SU-DHL-6 (cell line): ENCODE data around the gene CRMP1.

Experiments used
- H2AFZ ChIP-seq: fragments of 200-600 bp; sonication (generic); 2 replicates; pipeline ENCODE4 v1.6.1; 2014; ENCODE audit warnings: low read depth, mild to moderate bottlenecking, moderate library complexity, mixed read lengths, antibody characterized with exemption, low read length; ENCODE audit not compliant: severe bottlenecking
- H3F3A ChIP-seq: fragments of 200-600 bp; shearing (Covaris generic); 2 replicates; pipeline ENCODE4 v1.6.0; 2016; ENCODE audit warnings: antibody characterized with exemption, mild to moderate bottlenecking; ENCODE audit not compliant: insufficient read depth
- H3K27ac ChIP-seq: fragments of 200-600 bp; sonication (generic); 2 replicates; pipeline ENCODE4 v1.5.1; 2016; ENCODE audit warnings: low read depth, mild to moderate bottlenecking, low read length, moderate library complexity, mixed read lengths
- H3K27me3 ChIP-seq: fragments of 200-600 bp; sonication (generic), shearing (Covaris generic); 2 replicates; pipeline ENCODE4 v1.6.0; 2014; ENCODE audit warnings: mild to moderate bottlenecking, low read length
- H3K36me3 ChIP-seq: fragments of 200-600 bp; sonication (generic); 2 replicates; pipeline ENCODE4 v1.6.1; 2014; ENCODE audit warnings: mild to moderate bottlenecking, low read length, mixed read lengths
- H3K4me2 ChIP-seq: fragments of 300-600, 200-600 bp; shearing (Covaris generic), sonication (generic); 2 replicates; pipeline ENCODE4 v1.6.0; 2014; ENCODE audit warnings: low read length, low read depth, mild to moderate bottlenecking; ENCODE audit not compliant: poor library complexity, severe bottlenecking
- H3K4me3 ChIP-seq: fragments of 200-600 bp; sonication (generic); 2 replicates; pipeline ENCODE4 v1.5.1; 2014; ENCODE audit warnings: antibody characterized with exemption, low read length, mild to moderate bottlenecking, mixed read lengths; ENCODE audit not compliant: insufficient read depth, poor library complexity, severe bottlenecking
- H3K79me2 ChIP-seq: fragments of 200-600 bp; sonication (generic); 2 replicates; pipeline ENCODE4 v1.6.1; 2014; ENCODE audit warnings: mild to moderate bottlenecking, low read length, moderate library complexity; ENCODE audit not compliant: insufficient read depth
- H3K9ac ChIP-seq: fragments of 200-600 bp; sonication (generic); 2 replicates; pipeline ENCODE4 v1.7.0; 2014; ENCODE audit warnings: mild to moderate bottlenecking, low read length
- H3K9me2 ChIP-seq: fragments of 200-600 bp; sonication (generic); replicated peaks from 2 replicates; pipeline ENCODE4 v1.6.1; 2014; ENCODE audit warnings: low read length; ENCODE audit not compliant: insufficient read depth
- H3K9me3 ChIP-seq: fragments of 200-600 bp; sonication (generic); 2 replicates; pipeline ENCODE4 v1.6.1; 2014; ENCODE audit warnings: low read length, mixed read lengths; ENCODE audit not compliant: insufficient read depth
- H4K20me1 ChIP-seq: fragments of 200-600 bp; sonication (generic); 2 replicates; pipeline ENCODE4 v1.6.1; 2014; ENCODE audit warnings: low read depth, mild to moderate bottlenecking, antibody characterized with exemption, low read length, moderate library complexity, mixed read lengths
- CTCF ChIP-seq: fragments of 200-600 bp; sonication (generic); IDR thresholded peaks from one replicate; pipeline ENCODE4 v1.5.1; 2017; ENCODE audit warnings: antibody characterized with exemption, mild to moderate bottlenecking, low read length, moderate library complexity; ENCODE audit not compliant: insufficient read depth, poor library complexity, severe bottlenecking
- EZH2phosphoT487 ChIP-seq: fragments of 200-600 bp; sonication (generic), shearing (Covaris generic); conservative IDR thresholded peaks from 2 replicates; pipeline ENCODE4 v1.6.1; 2018; ENCODE audit warnings: mild to moderate bottlenecking, antibody characterized with exemption, low read length, moderate library complexity, mixed read lengths

The CRMP1 gene

GRCh38 chr4:5885733-5886132, 7.2 kb downstream of the CRMP1 start:
- no peak overlapping the region for H3K4me3 ChIP-seq
- H3F3A ChIP-seq = no peaks in the 10 kb centered on the region
- H3K9ac ChIP-seq = no peak overlapping the region
- no peaks in the 10 kb centered on the region for H4K20me1 ChIP-seq
- no peaks in the 10 kb centered on the region for H3K9me3 ChIP-seq
- no peak overlapping the region for H2AFZ ChIP-seq
- no peaks in the 10 kb centered on the region for H3K27me3 ChIP-seq
- TF ChIP-seq EZH2phosphoT487 = no peak
- no peak for TF ChIP-seq CTCF
- H3K36me3 ChIP-seq = no peaks in the 10 kb centered on the region
- H3K4me2 ChIP-seq = no peak overlapping the region
- no peaks in the 10 kb centered on the region for H3K9me2 ChIP-seq
- no peak overlapping the region for H3K27ac ChIP-seq
- H3K79me2 ChIP-seq = no peaks in the 10 kb centered on the region

GRCh38 chr4:5884796-5885195, 8.1 kb downstream of the CRMP1 start:
- no peaks in the 10 kb centered on the region for H3K36me3 ChIP-seq
- H3K9me2 ChIP-seq = no peaks in the 10 kb centered on the region
- H3K9me3 ChIP-seq = no peaks in the 10 kb centered on the region
- no peak overlapping the region for H2AFZ ChIP-seq
- H3K27ac ChIP-seq = no peak overlapping the region
- H3K27me3 ChIP-seq = no peaks in the 10 kb centered on the region
- no peaks in the 10 kb centered on the region for H4K20me1 ChIP-seq
- no peak overlapping the region for H3K4me2 ChIP-seq
- no peaks in the 10 kb centered on the region for H3F3A ChIP-seq
- TF ChIP-seq EZH2phosphoT487 = no peak
- TF ChIP-seq CTCF = no peak
- no peak overlapping the region for H3K9ac ChIP-seq
- H3K4me3 ChIP-seq = no peak overlapping the region
- no peaks in the 10 kb centered on the region for H3K79me2 ChIP-seq

DNA sequence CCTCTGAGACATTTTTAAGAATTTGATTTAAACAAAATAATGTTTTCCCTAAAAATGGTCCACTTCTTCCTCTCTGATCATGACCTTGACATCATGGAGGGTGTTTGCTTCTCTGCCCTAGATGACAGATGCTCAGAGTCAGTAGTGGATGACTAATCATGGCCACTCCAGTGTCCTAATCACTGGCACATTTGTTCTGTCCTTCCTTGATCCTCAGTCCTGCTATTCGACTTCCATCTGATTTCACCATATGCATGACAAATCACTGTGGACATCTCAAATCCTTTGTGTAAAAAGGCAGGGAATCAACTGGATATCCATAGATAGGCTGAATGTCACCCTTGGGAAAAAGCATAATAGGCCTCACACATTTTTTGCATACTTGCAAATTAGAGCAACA, 9.0 kb downstream of the CRMP1 start:
- no peaks in the 10 kb centered on the region for H3K36me3 ChIP-seq
- no peaks in the 10 kb centered on the region for H3F3A ChIP-seq
- no peaks in the 10 kb centered on the region for H3K9me2 ChIP-seq
- H3K4me3 ChIP-seq = no peak overlapping the region
- H3K79me2 ChIP-seq = no peaks in the 10 kb centered on the region
- no peak overlapping the region for H2AFZ ChIP-seq
- H3K27me3 ChIP-seq = no peaks in the 10 kb centered on the region
- no peaks in the 10 kb centered on the region for H4K20me1 ChIP-seq
- no peak overlapping the region for H3K4me2 ChIP-seq
- no peak overlapping the region for H3K9ac ChIP-seq
- no peak overlapping the region for H3K27ac ChIP-seq
- TF ChIP-seq EZH2phosphoT487 (no peak), CTCF (no peak)
- no peaks in the 10 kb centered on the region for H3K9me3 ChIP-seq

- H3K9me3 ChIP-seq = no peaks in the 10 kb centered on the region
- H4K20me1 ChIP-seq = no peaks in the 10 kb centered on the region
- no peak overlapping the region for H3K4me2 ChIP-seq
- H3F3A ChIP-seq = no peaks in the 10 kb centered on the region
- H3K36me3 ChIP-seq = no peaks in the 10 kb centered on the region
- no peak overlapping the region for H2AFZ ChIP-seq
- no peak overlapping the region for H3K27ac ChIP-seq
- no peak overlapping the region for H3K9ac ChIP-seq
- no peak for TF ChIP-seq CTCF
- TF ChIP-seq EZH2phosphoT487 = no peak
- H3K79me2 ChIP-seq = no peaks in the 10 kb centered on the region
- no peaks in the 10 kb centered on the region for H3K9me2 ChIP-seq
- H3K27me3 ChIP-seq = no peaks in the 10 kb centered on the region
- no peak overlapping the region for H3K4me3 ChIP-seq
Observed at GRCh38 chr4:5882947-5883346, 9.9 kb downstream of the CRMP1 start.
